HUDEP-2 (cell line): ENCODE data around the gene NIT2.
"Not testable (repeated sequence)": the region's sequence is repeated elsewhere in the genome, so short reads cannot be mapped to it uniquely, and the experiment has no call there.

ENCODE experiments used
- DNase-seq, 76 experiments: peaks; one replicate each; lab custom pipeline; 2025; ENCODE audit not compliant: unreplicated experiment in 76 of 76; lab: John Stamatoyannopoulos, UW

NIT2 gene

GRCh38 chr3:100335434-100335833, 877 bp downstream of the NIT2 start:
- DNase-seq, result peak in 71 of 76 experiments; percentile 33 to 87 (median 67)

GRCh38 chr3:100336229-100336628, 1.7 kb downstream of the NIT2 start:
- DNase-seq, result not testable (repeated sequence)

GRCh38 chr3:100338911-100339310, 4.4 kb downstream of the NIT2 start:
- DNase-seq, result no peak

GRCh38 chr3:100339786-100340185, 5.2 kb downstream of the NIT2 start:
- DNase-seq, result no peak

- DNase-seq, result no peak
Measured at GRCh38 chr3:100340527-100340926, 6.0 kb downstream of the NIT2 start.

- no peak for DNase-seq
Measured at GRCh38 chr3:100348727-100349126, 14.2 kb downstream of the NIT2 start.

GRCh38 chr3:100351770-100352169, 17.2 kb downstream of the NIT2 start:
- not testable (repeated sequence) for DNase-seq

- DNase-seq, result no peak
Measured at GRCh38 chr3:100352296-100353231, 18.0 kb downstream of the NIT2 start.

GRCh38 chr3:100354850-100355249, 20.3 kb downstream of the NIT2 start:
- DNase-seq, result peak in 72 of 76 experiments; percentile 15 to 86 (median 61)

- DNase-seq, result no peak
Measured at GRCh38 chr3:100358413-100358812, 23.9 kb downstream of the NIT2 start.

GRCh38 chr3:100359035-100359434, 24.5 kb downstream of the NIT2 start:
- no peak for DNase-seq

GRCh38 chr3:100360757-100361496, 26.4 kb downstream of the NIT2 start:
- no peak for DNase-seq

- no peak for DNase-seq
Measured at GRCh38 chr3:100361897-100362296, 27.3 kb downstream of the NIT2 start.

- no peak for DNase-seq
Measured at GRCh38 chr3:100364421-100364820, 29.9 kb downstream of the NIT2 start.

- no peak for DNase-seq
Measured at GRCh38 chr3:100366424-100366823, 31.9 kb downstream of the NIT2 start.

- DNase-seq, result no peak
Measured at GRCh38 chr3:100368441-100368840, 33.9 kb downstream of the NIT2 start.

GRCh38 chr3:100370756-100371155, 36.2 kb downstream of the NIT2 start:
- DNase-seq, result no peak

- DNase-seq, result no peak
Measured at GRCh38 chr3:100374521-100374920, 40.0 kb downstream of the NIT2 start.

GRCh38 chr3:100376301-100376700, 41.7 kb downstream of the NIT2 start:
- no peak for DNase-seq

- DNase-seq, result no peak
Measured at GRCh38 chr3:100384733-100385525, 50.4 kb downstream of the NIT2 start.
